Mesodermal cell (in vitro differentiated cells): ENCODE data around the gene AFF3.

ENCODE experiments used
- H3K27ac ChIP-seq: 2 replicates; pipeline ENCODE4 v1.7.0; 2013; ENCODE audit warnings: mild to moderate bottlenecking, low read depth, low read length, moderate library complexity; ENCODE audit not compliant: severe bottlenecking
- H3K36me3 ChIP-seq: 2 replicates; pipeline ENCODE4 v1.7.1; 2013; ENCODE audit warnings: mild to moderate bottlenecking, low read length, moderate library complexity; ENCODE audit not compliant: control insufficient read depth, insufficient read depth
- H3K4me1 ChIP-seq: one replicate; pipeline ENCODE4 v1.7.1; 2013; ENCODE audit warnings: mild to moderate bottlenecking, low read length; ENCODE audit not compliant: insufficient read depth, control insufficient read depth, poor library complexity, severe bottlenecking
- H3K4me3 ChIP-seq: 2 replicates; pipeline ENCODE4 v1.7.0; 2013; ENCODE audit warnings: low read length, control low read depth, mild to moderate bottlenecking; ENCODE audit not compliant: insufficient read depth, poor library complexity, severe bottlenecking; ENCODE audit errors: extremely low read depth
- H3K9me3 ChIP-seq: 2 replicates; pipeline ENCODE4 v1.7.1; 2013; ENCODE audit warnings: mild to moderate bottlenecking, low read length, moderate library complexity; ENCODE audit not compliant: control insufficient read depth
- WGBS, 2 experiments: methylation state at CpG; one replicate each; pipeline ENCODE4 v1.1.5; 2013; ENCODE audit warnings: missing lambda C conversion rate in 2 of 2; ENCODE audit not compliant: insufficient coverage in 2 of 2; 5-methylcytosine and 5-hydroxymethylcytosine counted together

Gene AFF3

GRCh38 chr2:99824758-99825157 lies 317.6 kb downstream of the AFF3 start:
- H3K4me1 ChIP-seq: peaks cover 15% of the 10 kb centered on the region
- no peaks in the 10 kb centered on the region for H3K9me3 ChIP-seq
- no peaks in the 10 kb centered on the region for H3K36me3 ChIP-seq
- no peak overlapping the region for H3K27ac ChIP-seq
- WGBS, 2 experiments: 91 to 95% methylated on average over 2 of the region's 6 CpGs
- no peak overlapping the region for H3K4me3 ChIP-seq

- Histone ChIP-seq H3K4me1 (peaks cover 15% of the 10 kb centered on the region), H3K4me3 (no peak overlapping the region), H3K36me3 (no peaks in the 10 kb centered on the region), H3K27ac (peak overlapping the region; percentile 85), H3K9me3 (no peaks in the 10 kb centered on the region)
- 37 to 82% methylated on average over 3 to 5 of the region's 9 CpGs for whole genome bisulfite sequencing, 2 experiments
These were observed 319.7 kb downstream of the AFF3 start for GRCh38 chr2:99822474-99823207.

GRCh38 chr2:99821984-99822383 lies 320.4 kb downstream of the AFF3 start:
- Histone ChIP-seq H3K4me1 (peaks cover 15% of the 10 kb centered on the region), H3K36me3 (no peaks in the 10 kb centered on the region), H3K4me3 (no peak overlapping the region), H3K27ac (peak overlapping the region; percentile 85), H3K9me3 (no peaks in the 10 kb centered on the region)
- WGBS, 2 experiments: 92 to 96% methylated on average over 4 to 6 of the region's 6 CpGs

GRCh38 chr2:99821572-99821971 lies 320.8 kb downstream of the AFF3 start:
- Histone ChIP-seq H3K27ac (peak overlapping the region; percentile 85), H3K36me3 (no peaks in the 10 kb centered on the region), H3K4me1 (peaks cover 15% of the 10 kb centered on the region), H3K9me3 (no peaks in the 10 kb centered on the region), H3K4me3 (no peak overlapping the region)
- WGBS, 2 experiments: 62 to 74% methylated on average over 6 to 7 of the region's 7 CpGs

- 83 to 90% methylated on average over 3 of the region's 3 CpGs for WGBS, 2 experiments
- peaks cover 15% of the 10 kb centered on the region for H3K4me1 ChIP-seq
- no peaks in the 10 kb centered on the region for H3K9me3 ChIP-seq
These were observed 321.4 kb downstream of the AFF3 start for GRCh38 chr2:99821039-99821438.

GRCh38 chr2:99819766-99820165 lies 322.6 kb downstream of the AFF3 start:
- WGBS, 2 experiments: 95 to 96% methylated on average over 6 to 7 of the region's 7 CpGs
- H3K27ac ChIP-seq: no peak overlapping the region
- H3K36me3 ChIP-seq: no peaks in the 10 kb centered on the region
- no peak overlapping the region for H3K4me3 ChIP-seq
- no peaks in the 10 kb centered on the region for H3K9me3 ChIP-seq
- peaks cover 15% of the 10 kb centered on the region for H3K4me1 ChIP-seq

More at GRCh38 chr2:99821039-99821438, 321.4 kb downstream of the AFF3 start:
- Histone ChIP-seq H3K36me3 (no peaks in the 10 kb centered on the region), H3K27ac (no peak overlapping the region), H3K4me3 (no peak overlapping the region)

- H3K4me1 ChIP-seq: peaks cover 15% of the 10 kb centered on the region
- H3K4me3 ChIP-seq: no peak overlapping the region
- no CpG with 5 or more reads among the region's 2 CpGs for WGBS, 2 experiments
- no peak overlapping the region for H3K27ac ChIP-seq
- no peaks in the 10 kb centered on the region for H3K9me3 ChIP-seq
- no peaks in the 10 kb centered on the region for H3K36me3 ChIP-seq
These were observed 323.5 kb downstream of the AFF3 start for GRCh38 chr2:99818842-99819241.

GRCh38 chr2:99816908-99817307 lies 325.5 kb downstream of the AFF3 start:
- H3K4me3 ChIP-seq: no peak overlapping the region
- H3K9me3 ChIP-seq: no peaks in the 10 kb centered on the region
- WGBS, 2 experiments: 87 to 90% methylated on average over 5 of the region's 5 CpGs
- H3K27ac ChIP-seq: no peak overlapping the region
- H3K36me3 ChIP-seq: no peaks in the 10 kb centered on the region
- peaks cover 7% of the 10 kb centered on the region for H3K4me1 ChIP-seq

GRCh38 chr2:99812426-99812825 lies 330.0 kb downstream of the AFF3 start:
- no peak overlapping the region for H3K4me3 ChIP-seq

GRCh38 chr2:99811544-99811943 lies 330.8 kb downstream of the AFF3 start:
- Histone ChIP-seq H3K9me3 (no peaks in the 10 kb centered on the region), H3K27ac (no peak overlapping the region), H3K4me3 (no peak overlapping the region), H3K4me1 (no peaks in the 10 kb centered on the region), H3K36me3 (no peaks in the 10 kb centered on the region)
- WGBS, 2 experiments: 84 to 91% methylated on average over 4 to 6 of the region's 6 CpGs

More at GRCh38 chr2:99812426-99812825, 330.0 kb downstream of the AFF3 start:
- Histone ChIP-seq H3K36me3 (no peaks in the 10 kb centered on the region), H3K9me3 (no peaks in the 10 kb centered on the region), H3K4me1 (no peaks in the 10 kb centered on the region), H3K27ac (no peak overlapping the region)
- 90 to 92% methylated on average over 4 to 8 of the region's 10 CpGs for WGBS, 2 experiments

GRCh38 chr2:99810225-99810624 lies 332.2 kb downstream of the AFF3 start:
- Histone ChIP-seq H3K4me3 (no peak overlapping the region), H3K4me1 (peaks cover 4% of the 10 kb centered on the region), H3K9me3 (no peaks in the 10 kb centered on the region), H3K36me3 (no peaks in the 10 kb centered on the region), H3K27ac (no peak overlapping the region)
- 91 to 100% methylated on average over 2 to 4 of the region's 4 CpGs for WGBS, 2 experiments
